HCT116 (cell line): Measurements from ENCODE around the gene WDR27. TPM values are rescaled to one million over a fixed set of nuclear protein-coding genes. Genes with fewer than 3 reads are reported as not detected.

ENCODE experiments used
- ATAC-seq: fragments of 200-7000 bp; cut with Tn5 transposase; 2 replicates; pipeline ENCODE4 v1.9.1; 2020; ENCODE audit warnings: mild to moderate bottlenecking, moderate library complexity
- BruUV-seq: library from RNA; stranded (reverse); fragments of 400-500 nt; replicated peaks from 2 replicates; lab custom pipeline; 2021; lab: Mats Ljungman, UMichigan
- CTCF ChIA-PET: fragments of 300-600 bp; sonication (Branson Sonifier 250); formaldehyde crosslinking; loops from one replicate; lab custom pipeline; 2021; ENCODE audit warnings: antibody characterized with exemption; lab: Charles Lee
- POLR2A ChIA-PET: fragments of 300-600, 350-600 bp; sonication (Branson Sonifier 250); formaldehyde crosslinking; loops from one replicate; lab custom pipeline; 2021; ENCODE audit warnings: antibody characterized with exemption; lab: Charles Lee
- RAD21 ChIA-PET, 2 experiments: fragments of 300-600 bp; sonication (Branson Sonifier 250); formaldehyde crosslinking; loops; one replicate each; lab custom pipeline; 2023; ENCODE audit warnings: low total read pairs in 2 of 2; ENCODE audit not compliant: uncharacterized antibody in 2 of 2, unreplicated experiment in 2 of 2, low non-redundant PET in 1 of 2; lab: Charles Lee
- DNase-seq: peaks from one replicate; pipeline ENCODE4 v3.0.0-alpha.2; 2010; ENCODE audit warnings: low read depth, low spot score
- H2AFZ ChIP-seq: fragments of 200-600 bp; shearing (Covaris generic), sonication (generic); 2 replicates; pipeline ENCODE4 v1.6.1; 2017; ENCODE audit warnings: low read depth, mixed run types, mixed read lengths, antibody characterized with exemption, low read length; ENCODE audit not compliant: poor library complexity, severe bottlenecking
- H3K27ac ChIP-seq: 2 replicates; pipeline ENCODE4 v1.5.1; 2012; ENCODE audit warnings: low read depth, low read length
- H3K27me3 ChIP-seq: fragments of 200-600 bp; sonication (generic); 2 replicates; pipeline ENCODE4 v1.6.1; 2016; ENCODE audit warnings: mixed run types, low read length, mixed read lengths; ENCODE audit not compliant: insufficient read depth
- H3K36me3 ChIP-seq, 2 experiments: fragments of 200-500 bp in 1 of 2; fragments of 200-600 bp in 1 of 2; sonication (Bioruptor generic) in 1 of 2; sonication (generic) in 1 of 2; 2 replicates each; pipeline versions ENCODE4 v1.5.1 to v1.6.1; 2014 to 2016; ENCODE audit warnings: low read length in 2 of 2, inconsistent platforms in 1 of 2, mixed read lengths in 1 of 2, mixed run types in 1 of 2; ENCODE audit not compliant: insufficient read depth in 2 of 2, control insufficient read depth in 1 of 2
- H3K4me1 ChIP-seq, 2 experiments: fragments of 200-600 bp in 1 of 2; sonication (generic) in 1 of 2; 2 replicates each; pipeline versions ENCODE4 v1.5.1 to v1.6.1; 2012 to 2017; ENCODE audit warnings: low read length in 2 of 2, inconsistent platforms in 1 of 2, mild to moderate bottlenecking in 1 of 2, mixed read lengths in 1 of 2, mixed run types in 1 of 2, moderate library complexity in 1 of 2; ENCODE audit not compliant: insufficient read depth in 2 of 2, control insufficient read depth in 1 of 2
- H3K4me2 ChIP-seq: fragments of 200-600 bp; sonication (generic); 2 replicates; pipeline ENCODE4 v1.6.1; 2017; ENCODE audit warnings: mixed run types, low read length, mixed read lengths
- H3K4me3 ChIP-seq, 2 experiments: fragments of 200-600 bp in 1 of 2; sonication (generic) in 1 of 2; replicated peaks in 1 of 2; 2 replicates each; pipeline ENCODE4 v1.5.1; 2011 to 2016; ENCODE audit warnings: low read length in 2 of 2, control low read depth in 1 of 2, low read depth in 1 of 2, mild to moderate bottlenecking in 1 of 2, mixed read lengths in 1 of 2, mixed run types in 1 of 2
- H3K79me2 ChIP-seq: fragments of 200-600 bp; sonication (generic); 2 replicates; pipeline ENCODE4 v1.6.1; 2017; ENCODE audit warnings: mild to moderate bottlenecking, mixed run types, low read length, moderate library complexity, mixed read lengths; ENCODE audit not compliant: insufficient read depth
- H3K9ac ChIP-seq: fragments of 200-600 bp; sonication (generic); 2 replicates; pipeline ENCODE4 v1.6.1; 2016; ENCODE audit warnings: low read length, mixed read lengths
- H3K9me2 ChIP-seq: fragments of 200-600 bp; sonication (generic), shearing (Covaris generic); 2 replicates; pipeline ENCODE4 v1.6.1; 2017; ENCODE audit warnings: mixed run types, mild to moderate bottlenecking, moderate library complexity; ENCODE audit not compliant: insufficient read depth
- H3K9me3 ChIP-seq, 2 experiments: fragments of 200-500 bp in 1 of 2; fragments of 200-600 bp in 1 of 2; sonication (Bioruptor generic) in 1 of 2; sonication (generic) in 1 of 2; 2 replicates each; pipeline ENCODE4 v1.6.1; 2014 to 2017; ENCODE audit warnings: low read length in 2 of 2, mixed read lengths in 2 of 2, inconsistent platforms in 1 of 2, low read depth in 1 of 2, mild to moderate bottlenecking in 1 of 2, mixed run types in 1 of 2, moderate library complexity in 1 of 2; ENCODE audit not compliant: control insufficient read depth in 1 of 2, insufficient read depth in 1 of 2
- H4K20me1 ChIP-seq: fragments of 200-600 bp; sonication (generic), shearing (Covaris generic); 2 replicates; pipeline ENCODE4 v1.6.1; 2017; ENCODE audit warnings: mixed run types, mild to moderate bottlenecking, moderate library complexity; ENCODE audit not compliant: insufficient read depth
- CBX3 ChIP-seq: IDR thresholded peaks from 2 replicates; pipeline ENCODE4 v1.6.1; 2012; ENCODE audit warnings: low read depth
- CEBPB ChIP-seq: IDR thresholded peaks from 2 replicates; pipeline ENCODE4 v1.6.1; 2012; ENCODE audit warnings: low read depth
- ELF1 ChIP-seq: IDR thresholded peaks from 2 replicates; pipeline ENCODE4 v1.6.1; 2012; ENCODE audit warnings: low read depth, borderline replicate concordance
- EZH2 ChIP-seq: fragments of 200-600 bp; sonication (generic); IDR thresholded peaks from 2 replicates; pipeline ENCODE4 v1.6.1; 2017; ENCODE audit warnings: antibody characterized with exemption, mixed run types
- EZH2phosphoT487 ChIP-seq: fragments of 200-600 bp; IDR thresholded peaks from 2 replicates; pipeline ENCODE4 v1.6.1; 2018; ENCODE audit warnings: antibody characterized with exemption, borderline replicate concordance
- JUND ChIP-seq: IDR thresholded peaks from 2 replicates; pipeline ENCODE4 v1.6.1; 2012
- MAX ChIP-seq: IDR thresholded peaks from 2 replicates; pipeline ENCODE4 v1.6.1; 2012
- POLR2A ChIP-seq: IDR thresholded peaks from 2 replicates; pipeline ENCODE4 v1.7.0; 2011; ENCODE audit warnings: borderline replicate concordance; ENCODE audit not compliant: insufficient read depth, insufficient read length; ENCODE audit errors: extremely low read depth
- POLR2AphosphoS5 ChIP-seq: IDR thresholded peaks from 2 replicates; pipeline ENCODE4 v1.6.1; 2011; ENCODE audit warnings: mild to moderate bottlenecking, low read depth, low read length, moderate library complexity
- RAD21 ChIP-seq: IDR thresholded peaks from 2 replicates; pipeline ENCODE4 v1.6.1; 2012; ENCODE audit warnings: low read depth, mild to moderate bottlenecking
- SIN3A ChIP-seq: IDR thresholded peaks from 2 replicates; pipeline ENCODE4 v1.6.1; 2012; ENCODE audit warnings: low read depth
- SP1 ChIP-seq: IDR thresholded peaks from 2 replicates; pipeline ENCODE4 v1.6.1; 2012; ENCODE audit warnings: low read depth
- SRF ChIP-seq: IDR thresholded peaks from 2 replicates; pipeline ENCODE4 v1.6.1; 2012; ENCODE audit warnings: low read depth
- TCF7L2 ChIP-seq: IDR thresholded peaks from 2 replicates; pipeline ENCODE4 v1.7.0; 2011; ENCODE audit warnings: borderline replicate concordance, inconsistent platforms; ENCODE audit not compliant: insufficient read depth, insufficient read length; ENCODE audit errors: extremely low read depth
- YY1 ChIP-seq: IDR thresholded peaks from 2 replicates; pipeline ENCODE4 v1.6.1; 2011; ENCODE audit warnings: low read length, low read depth, moderate library complexity, mild to moderate bottlenecking; ENCODE audit not compliant: insufficient replicate concordance; ENCODE audit errors: extremely low read depth
- ZBTB33 ChIP-seq: IDR thresholded peaks from 2 replicates; pipeline ENCODE4 v1.6.1; 2011; ENCODE audit warnings: mild to moderate bottlenecking, low read length, moderate library complexity; ENCODE audit not compliant: insufficient replicate concordance; ENCODE audit errors: extremely low read depth
- ZNF274 ChIP-seq: fragments of 200-500 bp; sonication (Bioruptor generic); IDR thresholded peaks from 2 replicates; pipeline ENCODE4 v1.6.1; 2014; ENCODE audit warnings: mild to moderate bottlenecking, low read depth, low read length, inconsistent platforms
- intact Hi-C: fragments of 100-400 bp; cut with micrococcal nuclease; formaldehyde crosslinking; loops from 2 replicates; pipeline ENCODE4 v1.10.0; 2022
- total RNA-seq: library from RNA; stranded (reverse); gene quantifications from one replicate; pipeline ENCODE4 v1.2.1, GENCODE V29; 2021; ENCODE audit not compliant: unreplicated experiment
- TF ChIP-seq, protein P1 (sequence below), 3 experiments: fragments of 200-600 bp in 1 of 3; sonication (generic) in 1 of 3; IDR thresholded peaks in 2 of 3; conservative IDR thresholded peaks in 1 of 3; 2 replicates each; pipeline ENCODE4 v1.5.1; 2012 to 2017; ENCODE audit warnings: low read depth in 2 of 3, low read length in 2 of 3, antibody characterized with exemption in 1 of 3, borderline replicate concordance in 1 of 3, control low read depth in 1 of 3, mild to moderate bottlenecking in 1 of 3, mixed read lengths in 1 of 3, mixed run types in 1 of 3, moderate library complexity in 1 of 3; ENCODE audit not compliant: insufficient read depth in 1 of 3
- TF ChIP-seq, protein P2 (sequence below): IDR thresholded peaks from 2 replicates; pipeline ENCODE4 v1.6.1; 2012

Gene WDR27
- total RNA-seq, 1 experiment from 2014 or later = 60.6 TPM

- Histone ChIP-seq H2AFZ (no peak overlapping the region), H3K9ac (no peak overlapping the region), H3K27ac (no peak overlapping the region), H3K27me3 (no peaks in the 10 kb centered on the region), H3K36me3 (no peaks in the 10 kb centered on the region), H4K20me1 (no peaks in the 10 kb centered on the region), H3K9me3 (peaks cover 0 to 7% of the 10 kb centered on the region in 2 experiments; a peak in 1 of 4 replicates), H3K4me2 (no peak overlapping the region), H3K4me3 (no peak overlapping the region), H3K9me2 (no peaks in the 10 kb centered on the region), H3K79me2 (no peaks in the 10 kb centered on the region), H3K4me1 (no peaks in the 10 kb centered on the region)
- TF ChIP-seq SIN3A (no peak), ELF1 (no peak), CEBPB (no peak), CBX3 (no peak), POLR2AphosphoS5 (no peak), SRF (no peak), POLR2A (no peak), ZNF274 (no peak), MAX (no peak), TCF7L2 (no peak), ZBTB33 (no peak), YY1 (no peak), SP1 (no peak), RAD21 (no peak), EZH2 (no peak), EZH2phosphoT487 (no peak), JUND (no peak)
- TF ChIP-seq, protein P1, sequence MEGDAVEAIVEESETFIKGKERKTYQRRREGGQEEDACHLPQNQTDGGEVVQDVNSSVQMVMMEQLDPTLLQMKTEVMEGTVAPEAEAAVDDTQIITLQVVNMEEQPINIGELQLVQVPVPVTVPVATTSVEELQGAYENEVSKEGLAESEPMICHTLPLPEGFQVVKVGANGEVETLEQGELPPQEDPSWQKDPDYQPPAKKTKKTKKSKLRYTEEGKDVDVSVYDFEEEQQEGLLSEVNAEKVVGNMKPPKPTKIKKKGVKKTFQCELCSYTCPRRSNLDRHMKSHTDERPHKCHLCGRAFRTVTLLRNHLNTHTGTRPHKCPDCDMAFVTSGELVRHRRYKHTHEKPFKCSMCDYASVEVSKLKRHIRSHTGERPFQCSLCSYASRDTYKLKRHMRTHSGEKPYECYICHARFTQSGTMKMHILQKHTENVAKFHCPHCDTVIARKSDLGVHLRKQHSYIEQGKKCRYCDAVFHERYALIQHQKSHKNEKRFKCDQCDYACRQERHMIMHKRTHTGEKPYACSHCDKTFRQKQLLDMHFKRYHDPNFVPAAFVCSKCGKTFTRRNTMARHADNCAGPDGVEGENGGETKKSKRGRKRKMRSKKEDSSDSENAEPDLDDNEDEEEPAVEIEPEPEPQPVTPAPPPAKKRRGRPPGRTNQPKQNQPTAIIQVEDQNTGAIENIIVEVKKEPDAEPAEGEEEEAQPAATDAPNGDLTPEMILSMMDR (IDR thresholded peaks at IDR 0.05 in 2 of 3, conservative IDR thresholded peaks at IDR 0.05 in 1 of 3; ENCODE audit: borderline replicate concordance in 1 of 3, insufficient read depth in 1 of 3, low read depth in 2 of 3, low read length in 2 of 3) = no peak
- TF ChIP-seq, protein P2, sequence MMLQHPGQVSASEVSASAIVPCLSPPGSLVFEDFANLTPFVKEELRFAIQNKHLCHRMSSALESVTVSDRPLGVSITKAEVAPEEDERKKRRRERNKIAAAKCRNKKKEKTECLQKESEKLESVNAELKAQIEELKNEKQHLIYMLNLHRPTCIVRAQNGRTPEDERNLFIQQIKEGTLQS = no peak
- ATAC-seq = no peak
- DNase-seq = no peak
- BruUV-seq = no TSS peak
- intact Hi-C loops = no loop called here
- ChIA-PET CTCF (no interaction called here), POLR2A (no interaction called here), RAD21 (no interaction called here)
Measured at GRCh38 chr6:169539176-169539897, 162.5 kb downstream of the WDR27 start.
